SK-N-SH (cell line): ENCODE data around the gene CLSTN2. TPM values are rescaled to one million over a fixed set of nuclear protein-coding genes. Genes with fewer than 3 reads are reported as not detected.

Source experiments
- CTCF ChIA-PET: fragments of 300-600, 350-600 bp; formaldehyde crosslinking; extraction: SDS; loops from one replicate; lab custom pipeline; 2021; lab: Yijun Ruan, JAX
- POLR2A ChIA-PET: fragments of 350-600 bp; sonication (Branson Sonifier 250); formaldehyde crosslinking; extraction: SDS; loops from one replicate; lab custom pipeline; 2020; ENCODE audit warnings: antibody characterized with exemption, inconsistent platforms; lab: Yijun Ruan, JAX
- DNase-seq: peaks from one replicate; pipeline ENCODE4 v3.0.0; 2012
- H2AFZ ChIP-seq: fragments of 200-600 bp; sonication (generic); 2 replicates; pipeline ENCODE4 v1.8.1; 2016; ENCODE audit warnings: antibody characterized with exemption, mild to moderate bottlenecking, low read depth
- H3F3A ChIP-seq: fragments of 200-600 bp; sonication (generic); replicated peaks from 2 replicates; pipeline ENCODE3; 2016; ENCODE audit warnings: antibody characterized with exemption, mild to moderate bottlenecking; ENCODE audit not compliant: insufficient read depth
- H3K27ac ChIP-seq, 2 experiments: fragments of 200-500 bp in 1 of 2; fragments of 200-600 bp in 1 of 2; sonication (Bioruptor generic) in 1 of 2; sonication (generic), shearing (Covaris generic) in 1 of 2; 2 replicates each; pipeline versions ENCODE4 v1.5.1 to v1.6.1; 2014 to 2016; ENCODE audit warnings: low read depth in 2 of 2, inconsistent platforms in 1 of 2, low read length in 1 of 2, mild to moderate bottlenecking in 1 of 2, mixed read lengths in 1 of 2
- H3K27me3 ChIP-seq: fragments of 200-600 bp; sonication (generic), shearing (Covaris generic); 2 replicates; pipeline ENCODE4 v1.6.1; 2016; ENCODE audit warnings: mixed run types; ENCODE audit not compliant: insufficient read depth
- H3K36me3 ChIP-seq, 2 experiments: fragments of 200-500 bp in 1 of 2; fragments of 200-600 bp in 1 of 2; sonication (Bioruptor generic) in 1 of 2; sonication (generic) in 1 of 2; replicated peaks in 1 of 2; 2 replicates each; pipeline versions ENCODE3 to v1.5.1; 2014 to 2016; ENCODE audit warnings: low read length in 1 of 2, mild to moderate bottlenecking in 1 of 2; ENCODE audit not compliant: insufficient read depth in 2 of 2, control insufficient read depth in 1 of 2
- H3K4me1 ChIP-seq, 2 experiments: fragments of 200-500 bp in 1 of 2; fragments of 200-600 bp in 1 of 2; sonication (Bioruptor generic) in 1 of 2; sonication (generic), shearing (Covaris generic) in 1 of 2; 2 replicates each; pipeline versions ENCODE4 v1.5.1 to v1.6.1; 2014 to 2016; ENCODE audit warnings: low read depth in 1 of 2, low read length in 1 of 2, mixed run types in 1 of 2; ENCODE audit not compliant: insufficient read depth in 2 of 2, control insufficient read depth in 1 of 2
- H3K4me2 ChIP-seq: fragments of 200-600 bp; sonication (generic), shearing (Covaris generic); 2 replicates; pipeline ENCODE4 v1.6.1; 2017; ENCODE audit warnings: mixed run types
- H3K4me3 ChIP-seq, 2 experiments: fragments of 200-500 bp in 1 of 2; fragments of 200-600 bp in 1 of 2; sonication (Bioruptor generic) in 1 of 2; sonication (generic), shearing (Covaris generic) in 1 of 2; 2 replicates each; pipeline versions ENCODE4 v1.5.1 to v1.8.1; 2014 to 2016; ENCODE audit warnings: low read depth in 2 of 2, inconsistent platforms in 1 of 2, low read length in 1 of 2, mild to moderate bottlenecking in 1 of 2, mixed read lengths in 1 of 2, moderate library complexity in 1 of 2
- H3K79me2 ChIP-seq: fragments of 200-600 bp; sonication (generic); 2 replicates; pipeline ENCODE4 v1.8.1; 2017; ENCODE audit warnings: mild to moderate bottlenecking; ENCODE audit not compliant: insufficient read depth
- H3K9ac ChIP-seq: fragments of 200-600 bp; sonication (generic); 2 replicates; pipeline ENCODE4 v1.6.1; 2017; ENCODE audit warnings: mixed run types
- H3K9me2 ChIP-seq: fragments of 200-600 bp; sonication (generic); 2 replicates; pipeline ENCODE4 v1.6.1; 2017; ENCODE audit warnings: mixed run types
- H3K9me3 ChIP-seq: fragments of 200-600 bp; sonication (generic); 2 replicates; pipeline ENCODE4 v1.6.1; 2017; ENCODE audit warnings: mixed run types, mild to moderate bottlenecking, moderate library complexity
- H4K20me1 ChIP-seq: fragments of 200-600 bp; sonication (generic); 2 replicates; pipeline ENCODE4 v1.6.1; 2017; ENCODE audit warnings: mild to moderate bottlenecking, mixed run types; ENCODE audit not compliant: insufficient read depth
- CHD2 ChIP-seq: fragments of 150-350 bp; IDR thresholded peaks from 2 replicates; pipeline ENCODE4 v1.6.1; 2018; ENCODE audit warnings: low read length; ENCODE audit not compliant: partially characterized antibody
- ELF1 ChIP-seq: IDR thresholded peaks from 2 replicates; pipeline ENCODE4 v1.4.0; 2012
- EP300 ChIP-seq, 2 experiments: IDR thresholded peaks; 2 replicates each; pipeline versions ENCODE4 v1.4.0 to v1.6.1; 2012; ENCODE audit warnings: borderline replicate concordance in 1 of 2, low read depth in 1 of 2, low read length in 1 of 2
- EZH2phosphoT487 ChIP-seq: fragments of 200-600 bp; sonication (generic); IDR thresholded peaks from 2 replicates; pipeline ENCODE4 v1.6.1; 2017; ENCODE audit warnings: low read depth, mixed run types, mild to moderate bottlenecking, antibody characterized with exemption, moderate library complexity, borderline replicate concordance
- FOXJ3 ChIP-seq: sonication (generic); formaldehyde crosslinking; IDR thresholded peaks from 2 replicates; pipeline ENCODE4 v1.5.1; 2020; ENCODE audit warnings: mild to moderate bottlenecking, missing genetic modification reagents
- FOXM1 ChIP-seq: IDR thresholded peaks from 2 replicates; pipeline ENCODE4 v1.4.0; 2012; ENCODE audit warnings: low read depth, mild to moderate bottlenecking
- GATA2 ChIP-seq: sonication (generic); formaldehyde crosslinking; IDR thresholded peaks from 2 replicates; pipeline ENCODE4 v1.5.0; 2020; ENCODE audit warnings: mild to moderate bottlenecking, missing genetic modification reagents
- MEF2A ChIP-seq: IDR thresholded peaks from 2 replicates; pipeline ENCODE4 v1.4.0; 2012; ENCODE audit warnings: low read depth, borderline replicate concordance
- MXI1 ChIP-seq: IDR thresholded peaks from 2 replicates; pipeline ENCODE4 v1.6.1; 2012; ENCODE audit warnings: mild to moderate bottlenecking, low read depth, low read length, improper control_type of control experiment
- NFIC ChIP-seq: IDR thresholded peaks from 2 replicates; pipeline ENCODE4 v1.4.0; 2012; ENCODE audit warnings: borderline replicate concordance
- POLR2AphosphoS5 ChIP-seq: IDR thresholded peaks from 2 replicates; pipeline ENCODE4 v1.6.1; 2012; ENCODE audit warnings: low read depth, low read length
- RAD21 ChIP-seq: IDR thresholded peaks from 2 replicates; pipeline ENCODE4 v1.6.1; 2012; ENCODE audit warnings: mild to moderate bottlenecking, low read length
- RCOR1 ChIP-seq: fragments of 150-350 bp; IDR thresholded peaks from 2 replicates; pipeline ENCODE4 v1.6.1; 2017; ENCODE audit warnings: antibody characterized with exemption, low read length
- RFX5 ChIP-seq: IDR thresholded peaks from 2 replicates; pipeline ENCODE4 v1.6.1; 2012; ENCODE audit warnings: mild to moderate bottlenecking, improper control_type of control experiment, low read length
- SIN3A ChIP-seq: IDR thresholded peaks from 2 replicates; pipeline ENCODE4 v1.6.1; 2012; ENCODE audit warnings: low read depth, mild to moderate bottlenecking, low read length, moderate library complexity, borderline replicate concordance
- TAF1 ChIP-seq: IDR thresholded peaks from 2 replicates; pipeline ENCODE4 v1.6.1; 2012; ENCODE audit warnings: low read depth, mild to moderate bottlenecking, low read length, moderate library complexity, borderline replicate concordance
- TEAD4 ChIP-seq: IDR thresholded peaks from 2 replicates; pipeline ENCODE4 v1.4.0; 2012; ENCODE audit warnings: mild to moderate bottlenecking, borderline replicate concordance; ENCODE audit not compliant: insufficient read depth
- WGBS: methylation state at CpG from one replicate; pipeline ENCODE4 v1.1.6; 2017; ENCODE audit warnings: low lambda C conversion rate; 5-methylcytosine and 5-hydroxymethylcytosine counted together
- polyA plus RNA-seq, 3 experiments: library from polyadenylated mRNA; depleted of rRNA; stranded (reverse); fragments of >200 nt; gene quantifications; 2 replicates each; pipeline ENCODE4 v1.2.3, GENCODE V29; 2012
- TF ChIP-seq, protein P1 (sequence below): fragments of 150-350 bp; IDR thresholded peaks from 2 replicates; pipeline ENCODE4 v1.6.1; 2017; ENCODE audit warnings: antibody characterized with exemption, low read length, low read depth, borderline replicate concordance
- TF ChIP-seq, protein P2 (sequence below): fragments of 150-350 bp; IDR thresholded peaks from 2 replicates; pipeline ENCODE4 v1.6.1; 2016; ENCODE audit warnings: mild to moderate bottlenecking, low read depth, low read length
- TF ChIP-seq, protein P3 (sequence below): IDR thresholded peaks from 2 replicates; pipeline ENCODE4 v1.4.0; 2012; ENCODE audit warnings: low read depth, borderline replicate concordance
- TF ChIP-seq, protein P4 (sequence below): IDR thresholded peaks from 2 replicates; pipeline ENCODE4 v1.4.0; 2012; ENCODE audit warnings: low read depth

The CLSTN2 gene
- polyA plus RNA-seq, 1 of the 3 experiments (the other 2 are of a cell fraction) = 0.02 TPM

GRCh38 chr3:140597364-140597763 lies 662.4 kb downstream of the CLSTN2 start (continued):
- TF ChIP-seq, protein P1, sequence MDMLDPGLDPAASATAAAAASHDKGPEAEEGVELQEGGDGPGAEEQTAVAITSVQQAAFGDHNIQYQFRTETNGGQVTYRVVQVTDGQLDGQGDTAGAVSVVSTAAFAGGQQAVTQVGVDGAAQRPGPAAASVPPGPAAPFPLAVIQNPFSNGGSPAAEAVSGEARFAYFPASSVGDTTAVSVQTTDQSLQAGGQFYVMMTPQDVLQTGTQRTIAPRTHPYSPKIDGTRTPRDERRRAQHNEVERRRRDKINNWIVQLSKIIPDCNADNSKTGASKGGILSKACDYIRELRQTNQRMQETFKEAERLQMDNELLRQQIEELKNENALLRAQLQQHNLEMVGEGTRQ = no peak
- no peak for TF ChIP-seq EZH2phosphoT487
- TF ChIP-seq SIN3A = no peak
- TF ChIP-seq CHD2 = no peak
- TF ChIP-seq, protein P2, sequence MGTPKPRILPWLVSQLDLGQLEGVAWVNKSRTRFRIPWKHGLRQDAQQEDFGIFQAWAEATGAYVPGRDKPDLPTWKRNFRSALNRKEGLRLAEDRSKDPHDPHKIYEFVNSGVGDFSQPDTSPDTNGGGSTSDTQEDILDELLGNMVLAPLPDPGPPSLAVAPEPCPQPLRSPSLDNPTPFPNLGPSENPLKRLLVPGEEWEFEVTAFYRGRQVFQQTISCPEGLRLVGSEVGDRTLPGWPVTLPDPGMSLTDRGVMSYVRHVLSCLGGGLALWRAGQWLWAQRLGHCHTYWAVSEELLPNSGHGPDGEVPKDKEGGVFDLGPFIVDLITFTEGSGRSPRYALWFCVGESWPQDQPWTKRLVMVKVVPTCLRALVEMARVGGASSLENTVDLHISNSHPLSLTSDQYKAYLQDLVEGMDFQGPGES = no peak
- TF ChIP-seq RAD21 = no peak
- TF ChIP-seq TAF1 = no peak
- TF ChIP-seq GATA2 (CRISPR knock-in tag) = no peak
- no peak for TF ChIP-seq POLR2AphosphoS5
- TF ChIP-seq, protein P3, sequence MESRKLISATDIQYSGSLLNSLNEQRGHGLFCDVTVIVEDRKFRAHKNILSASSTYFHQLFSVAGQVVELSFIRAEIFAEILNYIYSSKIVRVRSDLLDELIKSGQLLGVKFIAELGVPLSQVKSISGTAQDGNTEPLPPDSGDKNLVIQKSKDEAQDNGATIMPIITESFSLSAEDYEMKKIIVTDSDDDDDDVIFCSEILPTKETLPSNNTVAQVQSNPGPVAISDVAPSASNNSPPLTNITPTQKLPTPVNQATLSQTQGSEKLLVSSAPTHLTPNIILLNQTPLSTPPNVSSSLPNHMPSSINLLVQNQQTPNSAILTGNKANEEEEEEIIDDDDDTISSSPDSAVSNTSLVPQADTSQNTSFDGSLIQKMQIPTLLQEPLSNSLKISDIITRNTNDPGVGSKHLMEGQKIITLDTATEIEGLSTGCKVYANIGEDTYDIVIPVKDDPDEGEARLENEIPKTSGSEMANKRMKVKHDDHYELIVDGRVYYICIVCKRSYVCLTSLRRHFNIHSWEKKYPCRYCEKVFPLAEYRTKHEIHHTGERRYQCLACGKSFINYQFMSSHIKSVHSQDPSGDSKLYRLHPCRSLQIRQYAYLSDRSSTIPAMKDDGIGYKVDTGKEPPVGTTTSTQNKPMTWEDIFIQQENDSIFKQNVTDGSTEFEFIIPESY = no peak

DNA sequence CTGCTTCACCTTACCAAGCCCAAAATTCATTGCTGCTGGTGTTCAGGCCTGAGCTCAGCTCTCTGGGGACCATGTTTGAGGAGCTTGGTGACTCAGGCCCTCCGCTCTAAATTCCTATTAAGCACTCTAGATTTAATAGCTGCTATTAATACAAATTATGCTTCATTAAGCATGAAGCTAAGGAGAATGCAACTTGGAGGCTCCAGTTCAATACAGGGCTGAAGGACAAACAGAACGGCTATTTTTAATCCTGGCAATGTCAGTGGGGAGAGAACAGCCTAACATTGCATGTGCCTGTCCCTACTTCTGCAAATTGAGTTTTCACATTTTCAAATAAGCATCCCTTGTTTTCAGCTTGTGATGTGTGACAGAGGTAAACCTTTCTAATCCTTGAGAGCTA lies 662.8 kb downstream of the CLSTN2 start:
- no peak overlapping the region for H3K9ac ChIP-seq
- no peak overlapping the region for H3K4me2 ChIP-seq
- no peaks in the 10 kb centered on the region for H3F3A ChIP-seq
- no peaks in the 10 kb centered on the region for H4K20me1 ChIP-seq
- peaks cover 0 to 8% of the 10 kb centered on the region in 2 experiments; a peak in 2 of 4 replicates for H3K4me1 ChIP-seq
- 47% methylated on average over 2 of the region's 2 CpGs for WGBS
- no peaks in the 10 kb centered on the region for H3K27me3 ChIP-seq
- ChIA-PET POLR2A (no interaction called here), CTCF (no interaction called here)
- H3K27ac ChIP-seq = no peak overlapping the region
- no peak overlapping the region for H2AFZ ChIP-seq
- DNase-seq = no peak
- no peaks in the 10 kb centered on the region for H3K36me3 ChIP-seq
- no peak overlapping the region for H3K4me3 ChIP-seq
- no peaks in the 10 kb centered on the region for H3K9me3 ChIP-seq
- H3K9me2 ChIP-seq = no peaks in the 10 kb centered on the region
- no peaks in the 10 kb centered on the region for H3K79me2 ChIP-seq
- TF ChIP-seq, protein P2 = no peak
- TF ChIP-seq RFX5 (no peak), MXI1 (no peak), ELF1 (no peak), EZH2phosphoT487 (no peak), TAF1 (no peak), TEAD4 (no peak), MEF2A (no peak), RAD21 (no peak), CHD2 (no peak), POLR2AphosphoS5 (no peak), FOXM1 (no peak), RCOR1 (no peak), EP300 (IDR thresholded peaks at IDR 0.05; ENCODE audit: borderline replicate concordance in 1 of 2, low read depth in 1 of 2, low read length in 1 of 2) (no peak), NFIC (no peak), FOXJ3 (CRISPR knock-in tag) (no peak)
- TF ChIP-seq, protein P1 = no peak
- TF ChIP-seq, protein P4, sequence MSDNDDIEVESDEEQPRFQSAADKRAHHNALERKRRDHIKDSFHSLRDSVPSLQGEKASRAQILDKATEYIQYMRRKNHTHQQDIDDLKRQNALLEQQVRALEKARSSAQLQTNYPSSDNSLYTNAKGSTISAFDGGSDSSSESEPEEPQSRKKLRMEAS = no peak
- TF ChIP-seq, protein P3 = no peak
